ENCODE data around the gene CASQ2.
A peak's percentile ranks its signal among the peaks of the same experiment; 100 is the strongest.

Gene CASQ2
- total RNA-seq = 0 to 1.8 (median 0) reads per million in 17 experiments

DNA sequence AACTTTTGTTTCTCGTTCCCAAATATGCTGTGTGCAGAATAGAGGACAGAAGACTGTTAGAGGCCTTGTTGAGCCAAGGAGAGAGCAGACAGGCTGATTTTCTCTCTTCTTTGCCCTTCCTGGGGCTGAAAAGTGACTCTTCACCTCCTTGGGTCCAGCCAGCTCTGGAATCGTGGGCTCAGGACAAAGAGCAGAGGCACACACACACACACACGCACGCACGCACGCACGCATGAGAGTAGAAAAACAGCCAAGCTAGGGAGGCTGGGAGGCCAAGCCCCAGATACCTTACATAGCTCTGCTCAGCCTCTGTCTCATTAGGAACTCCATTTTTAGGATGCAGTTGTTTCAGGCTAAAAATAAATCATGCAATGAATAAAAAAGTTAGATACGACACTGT is at the start of gene CASQ2:
Gene CASQ2, minus strand, starts transcription at position 166 of the 400 bp plus-strand sequence. CDS start 173 bp downstream, outside the sequence.
- DNase-seq = no peak

DNA sequence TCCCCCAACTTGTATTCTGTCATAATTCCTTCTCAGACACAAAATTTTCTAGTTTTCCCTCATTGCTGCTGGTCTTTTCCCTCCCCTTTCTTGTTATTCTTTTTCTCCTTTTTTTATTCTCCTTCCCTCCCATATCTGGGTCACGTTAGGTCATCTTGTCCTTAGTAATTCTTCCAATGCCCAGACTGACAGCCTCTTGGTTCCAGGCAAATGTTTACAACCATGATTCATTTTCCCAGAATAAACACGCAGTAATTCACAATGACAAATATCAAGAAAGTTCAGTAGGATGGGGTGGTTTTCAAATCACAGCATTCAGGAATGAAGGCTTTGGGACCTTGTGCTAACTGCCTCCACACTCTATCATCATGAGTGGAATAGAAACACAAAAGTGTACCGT is 47.2 kb upstream of the CASQ2 start:
- DNase-seq = no peak

- DNase-seq = no peak
These were observed 46.3 kb upstream of the CASQ2 start for GRCh38 chr1:115814685-115815398.

DNA sequence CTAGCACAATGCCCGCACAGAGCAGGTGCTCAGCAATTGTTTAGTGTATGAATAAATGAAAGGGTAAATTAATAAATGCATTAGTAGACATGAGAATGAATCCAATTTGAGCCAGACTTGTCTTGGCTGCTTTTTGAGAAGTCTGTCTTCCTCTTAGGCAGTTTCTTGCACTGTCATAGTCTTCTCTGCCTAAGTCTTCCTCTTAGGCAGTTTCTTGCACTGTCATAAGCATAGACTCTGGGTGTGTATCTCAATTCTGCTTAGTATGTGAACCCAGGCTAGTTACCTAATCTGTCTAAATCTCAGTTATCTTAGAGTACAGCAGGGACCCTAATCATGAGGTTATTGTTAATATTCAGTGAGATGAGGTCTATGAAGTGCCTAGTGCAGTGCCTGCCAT is 45.2 kb upstream of the CASQ2 start:
- DNase-seq = peak; percentile 44 to 82 (median 58)

DNA sequence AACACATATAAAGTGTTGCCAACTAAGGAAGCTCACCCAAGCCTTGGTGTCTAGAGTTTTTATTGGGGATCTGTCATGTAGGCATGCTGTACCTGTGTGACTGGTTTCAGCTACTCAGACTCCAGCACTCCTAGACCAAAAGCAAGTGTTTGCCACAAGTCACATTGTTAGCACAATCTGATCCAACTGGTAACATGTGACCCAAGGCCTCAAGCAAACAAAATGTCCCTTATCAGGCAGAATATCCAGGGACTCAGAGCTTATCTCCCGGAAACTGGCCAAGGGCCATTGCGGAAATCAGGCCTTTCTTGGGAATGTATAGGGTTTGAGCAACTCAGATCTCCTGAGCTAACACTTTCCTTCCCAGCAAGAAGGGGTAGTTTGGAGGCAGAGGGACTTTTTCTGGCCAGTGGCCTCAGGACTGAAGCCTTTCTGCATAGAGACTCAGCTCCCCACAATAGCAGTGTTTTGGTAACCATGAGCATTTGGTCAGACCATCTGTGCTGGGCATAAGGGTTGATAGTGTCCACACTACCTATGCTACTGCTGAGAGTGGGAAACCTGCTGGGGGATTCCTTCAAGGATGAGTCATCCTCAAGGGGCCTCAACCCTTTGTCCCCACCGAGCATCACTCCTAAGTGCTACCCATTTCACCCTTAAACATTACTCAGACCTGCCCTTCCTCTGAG is 42.8 kb upstream of the CASQ2 start:
- DNase-seq = no peak

GRCh38 chr1:115810609-115811008 is 42.1 kb upstream of the CASQ2 start:
- DNase-seq = no peak

GRCh38 chr1:115809847-115810246 is 41.3 kb upstream of the CASQ2 start:
- DNase-seq = no peak

DNA sequence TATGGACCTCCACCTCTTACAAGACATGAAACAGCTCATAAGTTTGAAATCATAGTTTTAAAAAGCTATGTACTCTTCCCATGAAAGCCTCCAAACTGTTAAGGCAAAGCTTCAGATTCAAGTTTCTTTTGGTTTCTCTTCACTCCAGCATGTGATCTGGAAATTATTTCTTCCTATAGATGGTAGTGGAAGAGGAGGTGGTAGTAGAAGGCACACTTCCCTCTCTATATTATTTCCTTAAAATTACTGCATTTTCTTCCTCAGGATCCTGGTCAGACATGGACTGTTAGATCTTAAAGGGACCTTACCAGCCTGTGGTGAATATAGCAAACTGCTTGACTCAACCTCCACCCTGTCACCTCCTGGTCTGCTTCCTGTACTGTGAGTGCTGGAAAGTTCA is 40.6 kb upstream of the CASQ2 start:
- peak; percentile 5 to 60 (median 31) for DNase-seq

DNA sequence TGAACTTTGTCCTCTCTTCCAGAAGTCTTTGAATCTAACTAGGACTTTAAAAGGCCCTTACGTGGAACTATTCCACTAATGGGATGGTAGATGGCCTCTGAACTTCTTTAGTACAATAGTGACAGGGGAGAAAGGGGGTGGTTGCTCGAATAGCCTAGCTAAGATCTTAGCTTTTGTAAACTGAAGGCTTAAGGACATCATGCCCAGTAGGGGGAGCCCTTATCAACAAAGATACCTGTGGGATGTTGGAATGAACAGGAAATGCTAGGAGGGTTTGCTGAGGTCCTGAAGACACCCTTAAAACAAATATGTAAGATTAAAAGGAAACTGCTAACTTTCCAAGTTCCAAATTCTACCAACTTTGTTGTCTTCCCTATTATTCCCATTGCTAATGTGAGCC is 39.2 kb upstream of the CASQ2 start:
- peak; percentile 82 to 93 (median 85) for DNase-seq

DNA sequence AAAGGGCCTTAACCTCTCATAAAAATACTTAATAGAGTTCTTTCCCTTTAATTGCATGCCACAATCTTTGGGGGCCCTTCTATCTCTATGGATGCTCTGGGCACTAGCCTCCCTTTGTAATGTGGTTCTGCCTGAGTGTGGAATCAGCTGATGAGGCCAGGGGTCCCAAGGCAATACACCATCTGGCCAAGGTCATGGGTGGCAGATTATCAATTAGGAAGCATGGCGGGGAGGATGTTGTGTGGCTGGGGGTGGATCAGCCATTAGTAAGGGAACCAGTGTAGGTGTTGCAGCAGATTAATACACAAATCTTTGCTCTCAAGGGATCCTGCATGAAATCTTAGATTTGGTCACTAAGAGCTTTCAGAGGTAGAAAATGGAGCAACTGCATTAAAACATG is 37.1 kb upstream of the CASQ2 start:
- no peak for DNase-seq

DNA sequence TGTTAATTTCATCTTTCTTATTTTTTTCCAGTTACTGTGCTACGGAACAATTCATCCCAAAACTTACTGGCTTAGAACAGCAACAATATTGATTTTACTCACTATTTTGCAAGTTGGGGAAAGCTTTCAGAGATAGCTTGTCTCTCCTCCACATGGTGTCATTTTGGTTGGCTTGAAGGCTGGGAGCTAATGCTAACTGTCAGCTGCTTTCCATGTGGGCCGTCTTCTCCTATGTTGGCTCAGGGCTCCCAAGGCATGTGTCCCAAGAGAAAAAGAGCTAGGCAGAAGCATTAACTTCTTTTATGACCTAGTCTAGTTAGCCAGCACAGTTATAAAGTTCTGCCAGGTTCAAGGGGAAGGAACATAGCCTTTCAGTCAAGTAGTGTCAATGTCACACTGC is 33.9 kb upstream of the CASQ2 start:
- DNase-seq = no peak

GRCh38 chr1:115797486-115797885 is 29.0 kb upstream of the CASQ2 start:
- DNase-seq = no peak

DNA sequence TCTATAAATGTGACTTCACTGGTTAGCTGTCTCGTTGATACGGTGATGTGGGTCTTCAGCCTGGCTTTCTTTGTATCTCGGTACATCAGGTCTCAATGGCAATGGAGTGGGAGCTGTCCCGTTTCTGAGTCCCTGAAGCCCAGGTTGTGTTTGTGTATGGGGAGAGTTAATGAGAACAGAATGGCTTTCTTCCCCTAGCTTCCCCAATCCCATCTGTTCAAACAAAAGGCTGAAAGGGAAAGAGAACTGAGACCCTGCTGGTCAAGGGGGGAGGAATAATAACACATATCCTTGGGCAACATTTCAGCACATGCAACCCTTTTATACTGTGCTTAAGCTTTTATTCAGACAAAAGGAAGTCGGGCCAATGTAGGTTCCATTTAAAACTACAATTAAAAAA is 28.4 kb upstream of the CASQ2 start:
- no peak for DNase-seq

GRCh38 chr1:115796036-115796435 is 27.5 kb upstream of the CASQ2 start:
- DNase-seq = no peak

DNA sequence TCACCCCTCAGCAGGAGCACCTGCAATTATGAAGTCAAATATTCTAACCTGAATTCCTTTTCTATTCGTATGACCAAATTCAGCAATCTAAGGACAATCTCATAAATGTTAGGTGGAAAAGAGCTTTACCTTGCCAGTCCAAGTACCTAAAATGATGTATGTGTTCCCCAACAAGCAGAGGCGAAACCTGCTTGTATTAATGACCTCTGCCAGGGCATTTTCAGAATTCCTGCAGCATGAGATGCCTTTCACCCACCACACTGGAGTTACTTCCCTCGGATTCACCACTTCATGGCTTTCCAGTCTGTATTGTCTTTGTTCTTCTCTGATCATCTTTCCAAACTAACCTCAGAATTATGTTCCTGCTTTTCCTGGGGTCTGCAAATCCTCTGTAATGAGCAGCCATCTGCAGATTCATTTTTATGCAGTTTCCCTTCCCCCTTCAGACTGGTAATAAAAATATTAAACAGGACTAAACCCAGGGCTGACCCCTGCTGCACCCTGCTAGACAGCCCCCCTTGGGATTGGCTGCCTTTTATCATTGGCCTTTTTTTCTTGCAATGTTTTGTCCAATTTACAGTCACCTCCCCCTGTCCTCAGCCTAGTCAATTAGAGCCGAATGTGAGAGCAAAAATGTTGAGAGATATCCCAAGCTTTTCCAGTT is 26.6 kb upstream of the CASQ2 start:
- no peak for DNase-seq

DNA sequence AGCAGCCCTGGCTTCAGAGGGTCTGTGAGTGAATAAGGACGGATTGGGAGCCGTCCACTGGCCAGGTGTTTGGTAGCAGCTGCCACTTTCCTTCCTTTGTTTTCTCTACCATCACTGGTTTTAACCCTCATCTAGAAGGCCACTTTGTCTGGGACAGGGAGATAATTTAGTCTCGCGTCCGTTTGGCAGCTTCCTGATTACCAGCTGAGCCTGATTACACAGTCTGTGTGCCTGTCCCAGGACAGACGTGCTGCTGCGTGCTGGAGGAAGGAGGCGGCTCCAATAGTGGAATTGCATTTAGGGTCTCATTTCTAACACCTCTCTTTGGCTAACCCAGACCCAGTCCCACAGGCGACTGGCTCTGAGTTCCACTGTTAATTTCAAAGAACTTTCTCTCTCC is 24.6 kb upstream of the CASQ2 start:
- DNase-seq = no peak

- DNase-seq = no peak
These were observed 23.3 kb upstream of the CASQ2 start for GRCh38 chr1:115791816-115792215.

DNA sequence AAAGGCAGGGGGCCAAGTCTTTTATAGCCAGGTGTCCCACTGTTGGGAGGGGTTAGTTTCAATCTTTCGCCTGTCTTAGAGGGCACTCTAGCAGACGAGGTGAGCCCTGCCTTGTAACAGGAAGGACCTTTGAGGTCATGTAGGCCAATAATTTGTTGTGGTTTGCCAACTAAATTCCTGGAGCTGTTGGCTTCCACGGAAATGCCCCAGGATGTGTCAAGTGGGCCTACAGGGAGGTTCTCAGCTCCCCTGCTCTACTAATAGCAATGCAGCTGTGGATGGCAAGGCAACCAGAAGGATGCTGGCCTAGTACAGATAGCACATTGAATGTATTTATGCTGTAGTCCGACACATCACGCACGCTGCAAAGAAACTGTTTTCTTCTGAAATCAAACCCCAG is 22.3 kb upstream of the CASQ2 start:
- no peak for DNase-seq

DNA sequence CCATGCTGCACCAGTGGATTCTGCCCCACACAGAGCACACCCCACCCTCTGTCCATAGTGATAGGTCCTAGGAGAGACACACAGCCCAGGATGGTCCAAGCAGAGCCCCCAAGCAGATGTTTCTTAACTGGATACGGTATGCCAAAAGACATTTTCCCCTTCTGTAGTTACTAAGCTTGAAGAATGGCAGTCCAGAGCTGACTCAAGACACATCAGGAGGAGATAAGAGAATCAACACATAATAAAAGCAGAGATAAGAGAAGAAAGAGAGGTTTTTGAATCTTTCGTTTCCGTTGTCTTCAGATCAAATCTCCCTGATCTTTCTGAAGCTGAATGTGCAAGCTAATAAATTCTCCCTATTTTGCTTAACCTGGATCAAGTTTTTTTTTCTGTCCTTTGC is 21.8 kb upstream of the CASQ2 start:
- no peak for DNase-seq

DNA sequence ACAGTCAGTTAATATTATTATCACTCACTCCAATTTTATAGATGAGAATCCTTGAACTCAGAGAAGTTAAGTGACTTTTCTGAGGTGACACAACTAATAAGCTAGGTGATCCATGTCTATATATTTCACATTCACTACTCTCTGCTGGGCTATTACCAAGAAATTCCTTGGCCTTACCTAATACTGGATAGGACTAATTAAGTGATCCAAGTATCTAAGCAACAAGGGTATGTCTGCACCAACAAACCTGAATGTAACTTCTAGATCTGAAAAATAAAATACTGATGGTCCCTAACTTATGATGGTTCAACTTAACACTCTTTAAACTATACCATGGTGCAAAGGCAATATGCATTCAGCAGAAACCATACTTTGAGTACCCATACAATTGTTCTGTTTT is 14.8 kb upstream of the CASQ2 start:
- no peak for DNase-seq

- DNase-seq = peak; percentile 18 to 54 (median 39)
These were observed 14.2 kb upstream of the CASQ2 start for GRCh38 chr1:115782571-115783281.

DNA sequence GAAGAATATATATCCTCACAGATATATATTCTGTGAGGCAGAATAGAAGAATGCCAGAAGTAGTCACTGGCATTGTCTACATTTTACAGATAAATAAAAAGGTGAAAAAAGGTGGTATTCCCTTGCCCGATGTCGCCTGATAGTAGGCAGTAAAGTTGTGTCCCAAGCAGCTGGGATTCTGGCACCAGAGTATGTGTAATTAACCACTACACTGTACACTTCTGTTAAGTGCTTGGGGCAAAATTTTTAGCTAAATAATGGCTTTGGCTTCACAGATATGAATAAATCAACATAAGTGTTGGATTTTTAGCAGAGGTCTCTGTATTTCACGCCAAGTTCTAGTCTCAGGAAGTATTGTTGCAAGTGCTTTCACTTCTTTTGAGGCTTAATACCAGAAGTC is 13.3 kb upstream of the CASQ2 start:
- peak in 1 of 4 experiments; percentile 8 for DNase-seq

- peak; percentile 78 to 90 (median 83) for DNase-seq
These were observed 12.8 kb upstream of the CASQ2 start for GRCh38 chr1:115781343-115781742.
